ENCODE data around the gene DMD.

Gene DMD

GRCh38 chrX:31237189-31237588 is 1974.2 kb downstream of the DMD start:
- DNase-seq (ENCODE audit: low spot score) = no peak

DNA sequence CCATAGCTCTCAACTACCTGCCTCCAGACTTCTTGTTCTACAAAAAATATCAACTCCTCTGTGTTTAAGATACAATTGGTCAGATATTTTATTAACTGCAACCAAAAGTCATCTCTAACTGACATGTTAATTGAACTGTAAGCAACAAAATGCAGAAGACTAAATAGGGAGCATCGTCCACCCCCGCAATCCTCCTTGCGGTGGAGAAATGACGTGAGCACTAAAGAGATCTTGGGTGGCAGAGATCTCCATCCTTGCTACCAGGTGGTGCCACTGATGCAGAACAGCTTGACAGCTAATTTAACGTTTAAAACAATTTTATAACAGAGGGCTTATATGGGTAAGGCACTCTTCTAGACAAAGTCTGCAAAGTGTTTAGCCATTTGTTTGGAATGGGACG is 1975.1 kb downstream of the DMD start:
- no peak for DNase-seq (ENCODE audit: low spot score)

DNA sequence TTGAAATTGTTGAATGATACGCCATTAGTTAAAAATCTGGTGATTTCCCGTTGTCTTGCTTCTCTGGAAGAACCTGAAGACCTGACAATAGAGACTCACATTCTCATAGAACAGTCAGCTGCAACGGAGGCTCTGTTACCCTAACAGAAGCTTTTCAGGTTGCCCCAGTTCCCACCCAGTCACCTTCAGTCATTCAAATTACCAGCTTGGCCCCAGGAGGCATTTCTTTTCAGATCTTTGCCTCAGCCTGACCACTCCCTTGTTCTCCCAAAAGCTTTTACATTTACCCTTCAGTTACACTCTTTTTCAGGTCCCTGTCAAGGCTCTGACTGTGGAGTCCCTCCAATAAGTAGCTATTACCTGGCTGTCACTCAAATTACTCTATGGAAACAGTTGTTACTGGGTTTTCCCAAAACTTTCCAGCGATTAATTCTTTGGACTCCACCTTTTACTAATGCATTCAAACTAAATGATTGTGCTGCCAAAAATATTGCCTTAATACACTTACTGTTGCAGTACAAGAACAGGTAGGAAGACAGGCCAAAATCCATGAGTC is 1977.3 kb downstream of the DMD start:
- no peak for DNase-seq (ENCODE audit: low spot score)

- DNase-seq (ENCODE audit: low spot score) = no peak
Observed at GRCh38 chrX:31232506-31232905, 1978.8 kb downstream of the DMD start.

GRCh38 chrX:31228909-31229308 is 1982.4 kb downstream of the DMD start:
- DNase-seq (ENCODE audit: low spot score) = no peak

DNA sequence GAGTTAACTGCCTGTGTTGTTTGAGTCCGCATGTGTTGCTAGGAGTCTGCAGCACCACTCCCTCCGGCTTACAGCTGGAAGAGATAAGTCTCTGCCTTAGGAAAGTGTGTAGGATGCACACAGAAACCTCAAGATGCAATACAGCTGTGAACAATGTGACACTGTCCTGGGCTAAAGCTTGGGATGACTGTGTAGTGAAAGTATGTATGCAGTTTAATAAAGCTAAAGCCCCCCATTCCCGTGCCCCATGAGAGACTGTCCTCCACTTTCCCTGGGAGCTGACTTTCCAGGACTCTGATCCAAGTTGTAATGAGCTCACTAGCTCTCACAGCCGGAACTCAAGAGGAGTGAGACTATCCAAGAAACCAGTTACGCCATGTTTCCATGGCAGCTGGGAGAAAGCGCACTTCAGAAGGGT is 1982.9 kb downstream of the DMD start:
- DNase-seq (ENCODE audit: low spot score) = no peak

DNA sequence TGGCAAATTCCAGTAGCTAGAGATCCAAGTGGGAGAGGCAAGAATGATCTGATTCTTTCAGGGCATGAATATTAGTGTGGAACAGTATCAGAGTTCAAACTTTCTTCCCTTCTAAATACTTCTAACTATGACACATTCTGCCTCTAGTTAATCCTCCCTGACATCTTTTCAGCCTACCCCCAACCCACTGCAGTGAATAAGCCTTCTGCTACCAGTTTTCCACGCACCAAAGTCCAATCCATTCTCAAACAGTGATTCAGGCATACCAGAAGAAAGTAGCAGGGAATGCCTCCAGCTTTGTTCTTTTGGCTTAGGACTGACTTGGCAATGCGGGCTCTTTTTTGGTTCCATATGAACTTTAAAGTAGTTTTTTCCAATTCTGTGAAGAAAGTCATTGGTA is 1984.1 kb downstream of the DMD start:
- DNase-seq (ENCODE audit: low spot score) = no peak

- DNase-seq (ENCODE audit: low spot score) = no peak
Observed at GRCh38 chrX:31225819-31226218, 1985.5 kb downstream of the DMD start.

DNA sequence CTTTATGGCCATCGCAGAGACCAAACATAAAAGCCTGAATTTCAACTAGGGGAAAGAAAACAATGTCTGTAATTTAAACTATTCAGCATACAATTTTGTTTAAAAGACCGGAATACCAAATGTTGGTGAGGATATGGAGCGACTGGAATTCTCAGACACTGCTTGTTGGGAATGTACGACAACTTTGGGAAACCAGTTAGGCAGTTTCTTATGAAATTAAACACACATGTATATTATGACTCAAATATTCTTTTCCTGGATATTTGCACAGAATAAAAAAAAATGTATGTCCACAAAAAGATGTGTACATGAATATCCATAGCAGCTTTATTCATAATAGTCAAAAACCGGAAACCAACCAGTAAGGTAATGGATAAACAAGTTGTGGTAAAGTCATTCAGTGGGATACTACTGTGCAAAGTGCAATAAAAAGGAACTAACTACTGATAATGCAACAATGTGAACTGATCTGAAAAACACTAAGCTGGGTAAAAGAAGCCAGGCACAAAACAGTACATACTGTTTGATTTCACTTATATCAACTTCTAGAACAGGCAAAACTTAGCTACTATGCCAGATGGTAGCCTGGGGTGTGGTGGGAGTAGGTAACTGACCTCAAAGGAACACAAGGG is 1986.9 kb downstream of the DMD start:
- DNase-seq (ENCODE audit: low spot score) = no peak

- no peak for DNase-seq (ENCODE audit: low spot score)
Observed at GRCh38 chrX:31223817-31224216, 1987.5 kb downstream of the DMD start.

DNA sequence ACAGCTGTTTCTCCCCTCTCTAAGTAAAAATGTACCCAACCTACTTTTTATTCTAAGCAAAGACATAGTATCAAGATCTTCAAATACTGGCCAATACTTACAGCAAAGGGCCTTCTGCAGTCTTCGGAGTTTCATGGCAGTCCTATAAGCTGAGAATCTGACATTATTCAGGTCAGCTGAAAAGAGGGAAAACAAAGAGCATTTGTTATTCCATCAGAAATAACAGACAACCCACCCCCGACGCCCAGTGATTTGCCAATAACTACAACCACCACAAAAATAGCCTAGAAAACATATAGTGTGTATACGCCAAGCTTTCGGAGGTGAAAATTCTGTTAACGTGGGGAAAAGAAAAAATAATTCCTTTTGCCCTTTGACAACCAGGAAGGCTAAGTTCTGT is 1988.4 kb downstream of the DMD start:
- no peak for DNase-seq (ENCODE audit: low spot score)

DNA sequence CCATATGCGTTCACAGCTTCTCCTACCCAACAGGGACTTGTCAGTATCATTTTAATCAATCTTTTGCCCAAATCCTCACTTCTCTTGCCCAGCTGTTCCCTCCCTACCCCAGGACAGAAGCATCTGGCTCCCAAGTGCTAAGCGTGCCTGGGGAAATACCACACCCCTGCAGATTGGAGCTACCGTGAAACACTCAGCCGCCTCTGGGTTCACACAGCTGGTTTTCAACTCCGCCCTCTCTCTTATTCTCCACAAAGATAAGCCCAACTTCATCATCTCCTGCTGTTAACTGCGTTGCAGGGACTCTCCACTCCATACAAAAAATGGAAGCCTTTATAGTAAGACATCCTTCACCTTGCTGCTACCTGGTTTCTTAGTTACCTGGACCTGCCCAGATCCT is 1992.2 kb downstream of the DMD start:
- DNase-seq (ENCODE audit: low spot score) = no peak

DNA sequence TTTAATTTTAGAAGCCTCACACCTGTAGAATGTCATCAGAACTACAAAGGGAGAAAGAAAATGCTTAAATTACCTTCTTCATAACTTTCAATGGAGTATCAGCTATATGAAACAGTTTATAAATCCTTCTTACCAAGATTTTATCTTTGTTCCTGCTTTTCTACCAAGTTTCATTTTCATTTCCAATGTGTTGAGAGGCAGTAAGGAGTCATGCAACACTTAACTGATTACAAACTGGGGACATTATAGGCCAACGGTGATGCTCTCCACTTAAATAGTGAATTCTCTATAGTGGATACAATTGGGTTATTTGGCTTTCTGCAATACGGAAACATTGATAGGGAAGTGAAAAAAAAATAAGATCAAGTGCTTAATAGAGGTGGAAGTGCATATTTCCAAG is 1994.3 kb downstream of the DMD start:
- no peak for DNase-seq (ENCODE audit: low spot score)

DNA sequence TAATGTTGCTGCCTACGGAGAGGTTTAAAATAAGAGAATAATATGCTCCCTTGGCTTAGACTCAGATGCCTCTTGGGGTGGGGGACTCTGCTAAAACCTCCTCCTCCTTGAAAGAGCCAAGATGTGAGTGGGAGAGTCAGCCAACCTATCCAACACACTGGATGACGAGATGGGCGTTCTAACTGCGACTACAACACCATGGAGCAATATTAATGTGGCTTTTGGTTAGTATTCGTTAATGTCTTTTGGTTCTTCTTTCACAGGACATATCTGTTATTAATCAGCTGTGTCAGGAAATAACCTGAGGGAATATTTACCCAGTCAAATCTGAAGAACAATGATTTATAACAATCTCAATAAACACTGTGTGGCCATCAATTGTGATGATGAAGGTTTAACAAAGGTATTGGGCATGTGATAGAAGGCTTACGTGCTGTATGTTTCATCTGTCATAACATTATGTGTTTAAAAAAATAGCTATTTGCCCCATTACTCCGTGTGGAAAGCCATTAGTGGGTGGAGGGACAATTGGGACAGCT is 1996.0 kb downstream of the DMD start:
- no peak for DNase-seq (ENCODE audit: low spot score)

DNA sequence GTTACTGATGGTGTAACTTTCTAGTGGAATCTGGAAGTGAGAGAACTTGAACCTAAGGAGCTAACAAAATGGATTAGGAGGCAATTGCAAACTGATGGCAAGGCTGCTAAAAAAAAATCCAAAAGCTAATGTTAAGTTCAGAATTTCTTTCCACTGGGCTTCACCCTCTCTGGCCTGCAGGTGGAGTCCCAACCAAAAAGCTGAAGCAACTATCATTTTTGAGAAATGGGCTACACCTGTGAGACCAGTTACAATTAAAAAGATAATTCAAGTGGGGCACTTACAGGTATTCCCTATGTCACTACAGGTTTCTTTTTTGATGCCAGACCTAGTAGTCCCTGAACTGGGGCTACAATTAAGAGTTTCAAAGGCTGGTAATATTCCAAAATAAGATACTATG is 1997.4 kb downstream of the DMD start:
- DNase-seq (ENCODE audit: low spot score) = peak; percentile 3

- no peak for DNase-seq (ENCODE audit: low spot score)
Observed at GRCh38 chrX:31212856-31213748, 1998.2 kb downstream of the DMD start.

GRCh38 chrX:31209005-31209628 is 2002.2 kb downstream of the DMD start:
- DNase-seq (ENCODE audit: low spot score) = no peak

- no peak for DNase-seq (ENCODE audit: low spot score)
Observed at GRCh38 chrX:31201503-31201902, 2009.8 kb downstream of the DMD start.

- DNase-seq (ENCODE audit: low spot score) = no peak
Observed at GRCh38 chrX:31200430-31200829, 2010.9 kb downstream of the DMD start.

DNA sequence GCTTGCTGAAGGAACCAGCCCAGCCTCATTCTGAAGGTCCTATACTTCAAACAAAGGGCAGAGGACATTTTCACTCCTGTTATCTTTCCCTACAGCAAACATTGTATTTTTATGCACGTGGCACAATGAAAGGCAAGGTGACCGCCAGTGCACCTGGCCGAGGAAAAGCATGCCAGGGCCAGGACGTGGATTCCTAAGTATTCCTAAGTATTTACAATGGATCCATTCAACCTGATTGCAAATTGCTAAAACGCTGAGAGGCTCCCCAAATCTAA is 2011.6 kb downstream of the DMD start:
- no peak for DNase-seq (ENCODE audit: low spot score)

- no peak for DNase-seq (ENCODE audit: low spot score)
Observed at GRCh38 chrX:31199056-31199839, 2012.1 kb downstream of the DMD start.

Data from SK-N-DZ (cell line).